NB4 (cell line): ENCODE measurements around the gene PSMB1.

Experiments used
- MYC ChIP-seq: IDR thresholded peaks from 2 replicates; pipeline ENCODE4 v1.6.1; 2011; ENCODE audit warnings: low read depth, low read length
- POLR2A ChIP-seq: IDR thresholded peaks from 2 replicates; pipeline ENCODE4 v1.6.1; 2011; ENCODE audit warnings: mild to moderate bottlenecking; ENCODE audit not compliant: insufficient read length; ENCODE audit errors: extremely low read depth
- TF ChIP-seq, protein P1 (sequence below): IDR thresholded peaks from one replicate; pipeline ENCODE4 v1.5.1; 2012; ENCODE audit warnings: low read depth, low read length
- TF ChIP-seq, protein P2 (sequence below): IDR thresholded peaks from 2 replicates; pipeline ENCODE4 v1.6.1; 2011; ENCODE audit warnings: low read depth, low read length

DNA sequence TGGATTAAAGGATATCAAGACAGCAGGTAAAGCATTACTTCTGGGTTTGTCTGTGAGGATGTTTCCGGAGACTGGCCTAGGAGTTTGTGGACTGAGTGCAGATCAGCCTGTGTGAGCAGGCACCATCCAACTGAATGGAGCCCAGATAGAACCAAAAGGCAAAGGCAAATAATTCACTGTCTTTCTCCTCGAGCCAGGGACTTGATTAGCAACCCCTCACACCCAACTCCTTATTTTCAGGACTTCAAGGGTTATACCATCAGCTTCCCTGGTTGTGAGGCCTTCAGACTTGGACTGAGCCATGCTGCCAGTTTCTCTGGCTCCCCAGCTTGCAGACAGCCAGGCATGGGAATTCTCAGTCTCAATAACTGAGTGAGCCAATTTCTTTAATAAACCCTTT lies 19.3 kb downstream of the PSMB1 start:
- TF ChIP-seq, protein P1, sequence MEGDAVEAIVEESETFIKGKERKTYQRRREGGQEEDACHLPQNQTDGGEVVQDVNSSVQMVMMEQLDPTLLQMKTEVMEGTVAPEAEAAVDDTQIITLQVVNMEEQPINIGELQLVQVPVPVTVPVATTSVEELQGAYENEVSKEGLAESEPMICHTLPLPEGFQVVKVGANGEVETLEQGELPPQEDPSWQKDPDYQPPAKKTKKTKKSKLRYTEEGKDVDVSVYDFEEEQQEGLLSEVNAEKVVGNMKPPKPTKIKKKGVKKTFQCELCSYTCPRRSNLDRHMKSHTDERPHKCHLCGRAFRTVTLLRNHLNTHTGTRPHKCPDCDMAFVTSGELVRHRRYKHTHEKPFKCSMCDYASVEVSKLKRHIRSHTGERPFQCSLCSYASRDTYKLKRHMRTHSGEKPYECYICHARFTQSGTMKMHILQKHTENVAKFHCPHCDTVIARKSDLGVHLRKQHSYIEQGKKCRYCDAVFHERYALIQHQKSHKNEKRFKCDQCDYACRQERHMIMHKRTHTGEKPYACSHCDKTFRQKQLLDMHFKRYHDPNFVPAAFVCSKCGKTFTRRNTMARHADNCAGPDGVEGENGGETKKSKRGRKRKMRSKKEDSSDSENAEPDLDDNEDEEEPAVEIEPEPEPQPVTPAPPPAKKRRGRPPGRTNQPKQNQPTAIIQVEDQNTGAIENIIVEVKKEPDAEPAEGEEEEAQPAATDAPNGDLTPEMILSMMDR, result no peak
- no peak for TF ChIP-seq POLR2A
- TF ChIP-seq, protein P2, sequence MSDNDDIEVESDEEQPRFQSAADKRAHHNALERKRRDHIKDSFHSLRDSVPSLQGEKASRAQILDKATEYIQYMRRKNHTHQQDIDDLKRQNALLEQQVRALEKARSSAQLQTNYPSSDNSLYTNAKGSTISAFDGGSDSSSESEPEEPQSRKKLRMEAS, result no peak
- TF ChIP-seq MYC, result no peak
